Kidney epithelial cell (primary cell): ENCODE measurements around the gene FOXR1. TPM values are rescaled to one million over a fixed set of nuclear protein-coding genes. Genes with fewer than 3 reads are reported as not detected.

ENCODE experiments used
- DNase-seq: peaks from one replicate; pipeline ENCODE4 v3.0.0-alpha.2; 2010; ENCODE audit warnings: low read depth
- H3K27me3 ChIP-seq: 2 replicates; pipeline ENCODE4 v1.6.0; 2011; ENCODE audit warnings: low read length; ENCODE audit not compliant: control insufficient read depth, insufficient read depth
- H3K36me3 ChIP-seq: 2 replicates; pipeline ENCODE4 v1.5.1; 2011; ENCODE audit warnings: low read length; ENCODE audit not compliant: control insufficient read depth, insufficient read depth
- H3K4me3 ChIP-seq: 2 replicates; pipeline ENCODE4 v1.5.1; 2011; ENCODE audit warnings: low read depth, mild to moderate bottlenecking, control low read depth, low read length
- CTCF ChIP-seq: IDR thresholded peaks from 2 replicates; pipeline ENCODE4 v1.5.1; 2011; ENCODE audit warnings: mild to moderate bottlenecking, moderate library complexity, low read length, control low read depth, inconsistent platforms; ENCODE audit not compliant: insufficient read depth, poor library complexity, severe bottlenecking
- total RNA-seq: library from RNA; depleted of rRNA; stranded (reverse); fragments of >200 nt; gene quantifications from 2 replicates; pipeline ENCODE4 v1.2.3, GENCODE V29; 2015

The FOXR1 gene
- total RNA-seq, 1 donor from 2014 or later: not detected

DNA sequence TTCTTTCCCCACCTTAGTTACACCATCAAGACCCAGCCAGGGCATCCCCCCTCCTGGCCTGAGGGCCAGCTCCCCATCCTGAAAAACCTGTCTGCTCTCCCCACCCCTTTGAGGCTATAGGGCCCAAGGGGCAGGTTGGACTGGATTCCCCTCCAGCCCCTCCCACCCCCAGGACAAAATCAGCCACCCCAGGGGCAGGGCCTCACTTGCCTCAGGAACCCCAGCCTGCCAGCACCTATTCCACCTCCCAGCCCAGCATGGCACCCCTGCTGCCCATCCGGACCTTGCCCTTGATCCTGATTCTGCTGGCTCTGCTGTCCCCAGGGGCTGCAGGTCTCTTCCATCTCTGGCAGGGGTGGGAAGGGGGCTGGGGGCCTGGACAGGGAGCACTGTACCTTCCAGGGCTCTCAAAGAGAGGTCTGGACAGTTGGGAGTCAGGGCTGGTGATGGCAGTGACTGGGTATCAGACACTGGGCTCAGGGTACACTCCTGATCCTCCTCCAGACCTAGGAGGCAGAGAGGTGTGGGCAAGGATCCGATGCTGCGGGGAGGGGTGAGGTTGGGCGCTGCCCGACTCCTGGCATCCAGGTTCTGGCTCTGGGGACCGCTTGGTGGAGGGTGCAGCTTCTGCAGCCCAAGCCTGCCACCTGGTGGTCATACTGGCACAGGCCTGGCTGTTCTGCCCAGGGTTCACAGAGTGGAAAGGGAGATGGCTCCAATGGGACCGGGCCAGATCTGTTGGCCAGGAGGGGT, 15.3 kb upstream of the FOXR1 start, which contains the start of gene UPK2:
UPK2 (plus strand) TSS at position 205 of the 753 bp plus-strand sequence; CDS start at position 258, 53 bp downstream.
- peak; percentile 97 for TF ChIP-seq CTCF

DNA sequence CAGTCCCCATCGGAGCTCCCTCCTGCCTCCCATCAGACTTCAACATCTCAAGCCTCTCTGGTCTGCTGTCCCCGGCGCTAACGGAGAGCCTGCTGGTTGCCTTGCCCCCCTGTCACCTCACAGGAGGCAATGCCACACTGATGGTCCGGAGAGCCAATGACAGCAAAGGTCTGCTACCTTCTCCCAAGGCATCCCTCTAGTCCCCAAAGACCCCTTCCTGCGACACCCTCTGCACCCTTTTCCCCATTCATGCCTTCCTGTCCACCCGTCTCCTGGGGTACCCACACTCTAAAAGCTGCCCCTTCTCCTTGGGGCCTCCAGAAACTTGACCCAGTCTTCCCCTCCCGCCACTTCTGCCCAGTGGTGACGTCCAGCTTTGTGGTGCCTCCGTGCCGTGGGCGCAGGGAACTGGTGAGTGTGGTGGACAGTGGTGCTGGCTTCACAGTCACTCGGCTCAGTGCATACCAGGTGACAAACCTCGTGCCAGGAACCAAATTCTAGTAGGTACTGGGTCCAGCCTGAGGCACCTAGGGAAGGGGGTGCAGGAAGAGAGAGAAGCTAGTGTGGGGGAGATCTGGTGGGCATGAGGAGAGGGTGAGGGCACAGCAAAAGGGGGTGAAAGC, 14.6 kb upstream of the FOXR1 start:
- Histone ChIP-seq H3K27me3 (peaks cover 17% of the 10 kb centered on the region), H3K4me3 (no peak overlapping the region), H3K36me3 (no peaks in the 10 kb centered on the region)
- TF ChIP-seq CTCF: no peak
- DNase-seq: no peak

More for the DNA sequence above, 15.3 kb upstream of the FOXR1 start, which contains the start of gene UPK2:
- no peaks in the 10 kb centered on the region for H3K36me3 ChIP-seq
- H3K4me3 ChIP-seq: no peak within 1 kb of the TSS
- peak; percentile 14 for DNase-seq
- H3K27me3 ChIP-seq: peaks cover 17% of the 10 kb centered on the region

GRCh38 chr11:118957549-118957948, 14.0 kb upstream of the FOXR1 start:
- DNase-seq: no peak
- Histone ChIP-seq H3K27me3 (peaks cover 17% of the 10 kb centered on the region), H3K4me3 (no peak overlapping the region), H3K36me3 (no peaks in the 10 kb centered on the region)
- TF ChIP-seq CTCF: no peak

DNA sequence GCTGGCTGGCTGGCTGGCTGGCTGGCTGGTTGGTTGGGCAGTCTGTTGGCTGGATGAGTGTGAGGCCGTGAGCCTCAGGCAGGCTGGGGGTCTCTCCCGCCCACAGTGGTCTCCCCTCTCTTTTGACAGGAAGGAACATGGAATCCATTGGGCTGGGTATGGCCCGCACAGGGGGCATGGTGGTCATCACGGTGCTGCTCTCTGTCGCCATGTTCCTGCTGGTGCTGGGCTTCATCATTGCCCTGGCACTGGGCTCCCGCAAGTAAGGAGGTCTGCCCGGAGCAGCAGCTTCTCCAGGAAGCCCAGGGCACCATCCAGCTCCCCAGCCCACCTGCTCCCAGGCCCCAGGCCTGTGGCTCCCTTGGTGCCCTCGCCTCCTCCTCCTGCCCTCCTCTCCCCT, 13.6 kb upstream of the FOXR1 start:
- TF ChIP-seq CTCF: no peak
- no peaks in the 10 kb centered on the region for H3K36me3 ChIP-seq
- peaks cover 16% of the 10 kb centered on the region for H3K27me3 ChIP-seq
- DNase-seq: no peak
- H3K4me3 ChIP-seq: no peak overlapping the region

GRCh38 chr11:118958577-118958976, 13.0 kb upstream of the FOXR1 start:
- no peak for TF ChIP-seq CTCF
- Histone ChIP-seq H3K27me3 (peaks cover 10% of the 10 kb centered on the region), H3K36me3 (no peaks in the 10 kb centered on the region), H3K4me3 (no peak overlapping the region)
- DNase-seq: no peak
